ENCODE results near the gene GABRA5.

GABRA5 gene

DNA sequence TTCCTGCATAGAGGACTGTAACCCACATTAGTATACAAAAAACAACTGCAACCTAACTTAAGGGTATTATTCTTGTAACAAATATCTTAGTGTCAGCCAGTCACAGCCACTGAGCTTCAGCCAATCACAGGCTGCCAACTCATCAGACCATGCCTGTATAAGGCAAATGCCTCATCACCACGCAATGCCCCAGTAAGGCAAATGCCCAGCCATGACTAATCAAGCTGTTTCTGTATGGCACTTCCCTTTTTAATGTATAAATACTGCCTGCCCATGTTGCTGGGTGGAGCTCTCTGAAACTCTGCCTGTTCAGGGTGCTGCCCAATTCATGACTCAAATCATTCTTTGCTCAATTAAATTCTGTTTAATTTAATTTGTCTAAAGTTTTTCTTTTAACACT, 18.4 kb upstream of the GABRA5 start:
- TF ChIP-seq, protein P1, sequence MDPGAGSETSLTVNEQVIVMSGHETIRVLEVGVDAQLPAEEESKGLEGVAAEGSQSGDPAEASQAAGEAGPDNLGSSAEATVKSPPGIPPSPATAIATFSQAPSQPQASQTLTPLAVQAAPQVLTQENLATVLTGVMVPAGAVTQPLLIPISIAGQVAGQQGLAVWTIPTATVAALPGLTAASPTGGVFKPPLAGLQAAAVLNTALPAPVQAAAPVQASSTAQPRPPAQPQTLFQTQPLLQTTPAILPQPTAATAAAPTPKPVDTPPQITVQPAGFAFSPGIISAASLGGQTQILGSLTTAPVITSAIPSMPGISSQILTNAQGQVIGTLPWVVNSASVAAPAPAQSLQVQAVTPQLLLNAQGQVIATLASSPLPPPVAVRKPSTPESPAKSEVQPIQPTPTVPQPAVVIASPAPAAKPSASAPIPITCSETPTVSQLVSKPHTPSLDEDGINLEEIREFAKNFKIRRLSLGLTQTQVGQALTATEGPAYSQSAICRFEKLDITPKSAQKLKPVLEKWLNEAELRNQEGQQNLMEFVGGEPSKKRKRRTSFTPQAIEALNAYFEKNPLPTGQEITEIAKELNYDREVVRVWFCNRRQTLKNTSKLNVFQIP (CRISPR knock-in tag; IDR thresholded peaks at IDR 0.05; ENCODE audit: borderline replicate concordance, low read depth), result no peak
- TF ChIP-seq OSR1 (CRISPR knock-in tag; IDR thresholded peaks at IDR 0.05) (no peak), TOX (CRISPR knock-in tag; IDR thresholded peaks at IDR 0.05; ENCODE audit: borderline replicate concordance) (no peak), ZFP30 (CRISPR knock-in tag; IDR thresholded peaks at IDR 0.05) (no peak), ESRRG (CRISPR knock-in tag; IDR thresholded peaks at IDR 0.05) (no peak), ZNF8 (CRISPR knock-in tag; IDR thresholded peaks at IDR 0.05) (no peak), RARB (CRISPR knock-in tag; IDR thresholded peaks at IDR 0.05) (no peak), ZNF565 (CRISPR knock-in tag; conservative IDR thresholded peaks at IDR 0.05; ENCODE audit: low read depth) (no peak), ZC3H10 (CRISPR knock-in tag; IDR thresholded peaks at IDR 0.05) (no peak), ZNF70 (CRISPR knock-in tag; IDR thresholded peaks at IDR 0.05) (no peak), TCF4 (CRISPR knock-in tag; IDR thresholded peaks at IDR 0.05; ENCODE audit: borderline replicate concordance) (no peak), ARNTL (CRISPR knock-in tag; IDR thresholded peaks at IDR 0.05; ENCODE audit: borderline replicate concordance, low read depth) (no peak)
- TF ChIP-seq, protein P2, sequence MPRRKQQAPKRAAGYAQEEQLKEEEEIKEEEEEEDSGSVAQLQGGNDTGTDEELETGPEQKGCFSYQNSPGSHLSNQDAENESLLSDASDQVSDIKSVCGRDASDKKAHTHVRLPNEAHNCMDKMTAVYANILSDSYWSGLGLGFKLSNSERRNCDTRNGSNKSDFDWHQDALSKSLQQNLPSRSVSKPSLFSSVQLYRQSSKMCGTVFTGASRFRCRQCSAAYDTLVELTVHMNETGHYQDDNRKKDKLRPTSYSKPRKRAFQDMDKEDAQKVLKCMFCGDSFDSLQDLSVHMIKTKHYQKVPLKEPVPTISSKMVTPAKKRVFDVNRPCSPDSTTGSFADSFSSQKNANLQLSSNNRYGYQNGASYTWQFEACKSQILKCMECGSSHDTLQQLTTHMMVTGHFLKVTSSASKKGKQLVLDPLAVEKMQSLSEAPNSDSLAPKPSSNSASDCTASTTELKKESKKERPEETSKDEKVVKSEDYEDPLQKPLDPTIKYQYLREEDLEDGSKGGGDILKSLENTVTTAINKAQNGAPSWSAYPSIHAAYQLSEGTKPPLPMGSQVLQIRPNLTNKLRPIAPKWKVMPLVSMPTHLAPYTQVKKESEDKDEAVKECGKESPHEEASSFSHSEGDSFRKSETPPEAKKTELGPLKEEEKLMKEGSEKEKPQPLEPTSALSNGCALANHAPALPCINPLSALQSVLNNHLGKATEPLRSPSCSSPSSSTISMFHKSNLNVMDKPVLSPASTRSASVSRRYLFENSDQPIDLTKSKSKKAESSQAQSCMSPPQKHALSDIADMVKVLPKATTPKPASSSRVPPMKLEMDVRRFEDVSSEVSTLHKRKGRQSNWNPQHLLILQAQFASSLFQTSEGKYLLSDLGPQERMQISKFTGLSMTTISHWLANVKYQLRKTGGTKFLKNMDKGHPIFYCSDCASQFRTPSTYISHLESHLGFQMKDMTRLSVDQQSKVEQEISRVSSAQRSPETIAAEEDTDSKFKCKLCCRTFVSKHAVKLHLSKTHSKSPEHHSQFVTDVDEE (CRISPR knock-in tag; IDR thresholded peaks at IDR 0.05), result no peak
- TF ChIP-seq, protein P3, sequence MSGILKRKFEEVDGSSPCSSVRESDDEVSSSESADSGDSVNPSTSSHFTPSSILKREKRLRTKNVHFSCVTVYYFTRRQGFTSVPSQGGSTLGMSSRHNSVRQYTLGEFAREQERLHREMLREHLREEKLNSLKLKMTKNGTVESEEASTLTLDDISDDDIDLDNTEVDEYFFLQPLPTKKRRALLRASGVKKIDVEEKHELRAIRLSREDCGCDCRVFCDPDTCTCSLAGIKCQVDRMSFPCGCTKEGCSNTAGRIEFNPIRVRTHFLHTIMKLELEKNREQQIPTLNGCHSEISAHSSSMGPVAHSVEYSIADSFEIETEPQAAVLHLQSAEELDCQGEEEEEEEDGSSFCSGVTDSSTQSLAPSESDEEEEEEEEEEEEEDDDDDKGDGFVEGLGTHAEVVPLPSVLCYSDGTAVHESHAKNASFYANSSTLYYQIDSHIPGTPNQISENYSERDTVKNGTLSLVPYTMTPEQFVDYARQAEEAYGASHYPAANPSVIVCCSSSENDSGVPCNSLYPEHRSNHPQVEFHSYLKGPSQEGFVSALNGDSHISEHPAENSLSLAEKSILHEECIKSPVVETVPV (CRISPR knock-in tag; IDR thresholded peaks at IDR 0.05), result no peak
- ATAC-seq, result no peak

DNA sequence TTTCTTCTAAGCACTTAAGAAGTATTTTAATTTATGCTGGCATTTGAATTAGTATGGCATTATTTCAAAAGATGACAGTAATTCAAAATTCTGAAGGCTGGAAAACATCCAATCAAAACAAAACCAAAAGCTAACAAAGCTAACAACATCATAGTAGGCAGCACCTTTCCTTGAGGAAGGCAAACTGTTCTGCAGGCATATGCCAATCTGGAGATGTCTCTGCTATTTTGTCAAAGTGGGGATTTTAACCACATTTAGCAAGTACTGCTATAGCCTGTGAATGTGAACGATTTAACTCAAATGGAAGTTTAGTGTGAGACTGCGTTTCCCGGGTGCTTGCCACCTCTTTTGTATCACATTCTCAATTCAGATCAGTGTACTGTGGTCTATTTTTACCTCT, 16.7 kb upstream of the GABRA5 start:
- no peak for ATAC-seq
- TF ChIP-seq ZNF8 (CRISPR knock-in tag; IDR thresholded peaks at IDR 0.05), result no peak
- no peak for TF ChIP-seq CSDC2 (CRISPR knock-in tag; IDR thresholded peaks at IDR 0.05)
- TF ChIP-seq ESRRG (CRISPR knock-in tag; IDR thresholded peaks at IDR 0.05), result no peak
- no peak for TF ChIP-seq PPARA (CRISPR knock-in tag; IDR thresholded peaks at IDR 0.05; ENCODE audit: borderline replicate concordance)
- TF ChIP-seq, protein P1 (CRISPR knock-in tag; IDR thresholded peaks at IDR 0.05; ENCODE audit: borderline replicate concordance, low read depth), result no peak
- no peak for TF ChIP-seq ZFP30 (CRISPR knock-in tag; IDR thresholded peaks at IDR 0.05)
- no peak for TF ChIP-seq TOX (CRISPR knock-in tag; IDR thresholded peaks at IDR 0.05; ENCODE audit: borderline replicate concordance)
- TF ChIP-seq ISL1 (CRISPR knock-in tag; IDR thresholded peaks at IDR 0.05), result no peak
- no peak for TF ChIP-seq OSR1 (CRISPR knock-in tag; IDR thresholded peaks at IDR 0.05)
- TF ChIP-seq, protein P3 (CRISPR knock-in tag; IDR thresholded peaks at IDR 0.05), result no peak
- TF ChIP-seq, protein P4, sequence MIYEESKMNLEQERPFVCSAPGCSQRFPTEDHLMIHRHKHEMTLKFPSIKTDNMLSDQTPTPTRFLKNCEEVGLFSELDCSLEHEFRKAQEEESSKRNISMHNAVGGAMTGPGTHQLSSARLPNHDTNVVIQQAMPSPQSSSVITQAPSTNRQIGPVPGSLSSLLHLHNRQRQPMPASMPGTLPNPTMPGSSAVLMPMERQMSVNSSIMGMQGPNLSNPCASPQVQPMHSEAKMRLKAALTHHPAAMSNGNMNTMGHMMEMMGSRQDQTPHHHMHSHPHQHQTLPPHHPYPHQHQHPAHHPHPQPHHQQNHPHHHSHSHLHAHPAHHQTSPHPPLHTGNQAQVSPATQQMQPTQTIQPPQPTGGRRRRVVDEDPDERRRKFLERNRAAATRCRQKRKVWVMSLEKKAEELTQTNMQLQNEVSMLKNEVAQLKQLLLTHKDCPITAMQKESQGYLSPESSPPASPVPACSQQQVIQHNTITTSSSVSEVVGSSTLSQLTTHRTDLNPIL (CRISPR knock-in tag; IDR thresholded peaks at IDR 0.05; ENCODE audit: low read depth), result no peak
- TF ChIP-seq ZNF70 (CRISPR knock-in tag; IDR thresholded peaks at IDR 0.05), result no peak
- TF ChIP-seq BACH2 (CRISPR knock-in tag; IDR thresholded peaks at IDR 0.05; ENCODE audit: borderline replicate concordance), result no peak
- TF ChIP-seq GLIS3 (CRISPR knock-in tag; IDR thresholded peaks at IDR 0.05), result no peak
- TF ChIP-seq RARB (CRISPR knock-in tag; IDR thresholded peaks at IDR 0.05), result no peak
- no peak for TF ChIP-seq ZFP3 (CRISPR knock-in tag; IDR thresholded peaks at IDR 0.05)
- TF ChIP-seq ZNF565 (CRISPR knock-in tag; conservative IDR thresholded peaks at IDR 0.05; ENCODE audit: low read depth), result no peak
- no peak for TF ChIP-seq TCF4 (CRISPR knock-in tag; IDR thresholded peaks at IDR 0.05; ENCODE audit: borderline replicate concordance)
- TF ChIP-seq, protein P2 (CRISPR knock-in tag; IDR thresholded peaks at IDR 0.05), result no peak

All from SK-N-SH treated with all-trans-retinoic acid at 6 μM for 48 hours (cell line).